Mesenchymal stem cell (in vitro differentiated cells and primary cell): ENCODE measurements around the gene CREB3L4.
A peak's percentile ranks its signal among the peaks of the same experiment; 100 is the strongest.

Experiments
- DNase-seq: peaks from one replicate; pipeline ENCODE4 v3.0.0-alpha.2; 2013
- H2AFZ ChIP-seq: one replicate; pipeline ENCODE4 v1.6.1; 2013; ENCODE audit warnings: low read depth, mild to moderate bottlenecking, control low read depth, inconsistent platforms, low read length, moderate library complexity
- H2AK5ac ChIP-seq: 2 replicates; pipeline ENCODE4 v1.6.1; 2013; ENCODE audit warnings: low read length, moderate library complexity, mild to moderate bottlenecking, inconsistent platforms; ENCODE audit not compliant: severe bottlenecking
- H2BK120ac ChIP-seq: one replicate; pipeline ENCODE4 v1.6.1; 2013; ENCODE audit warnings: low read depth, mild to moderate bottlenecking, inconsistent platforms, low read length, moderate library complexity
- H2BK12ac ChIP-seq, 2 experiments: one replicate each; pipeline ENCODE4 v1.6.1; 2013; ENCODE audit warnings: inconsistent platforms in 2 of 2, low read length in 2 of 2, mild to moderate bottlenecking in 2 of 2, moderate library complexity in 2 of 2, control low read depth in 1 of 2
- H2BK15ac ChIP-seq: one replicate; pipeline ENCODE4 v1.6.1; 2013; ENCODE audit warnings: mild to moderate bottlenecking, low read depth, inconsistent platforms; ENCODE audit not compliant: poor library complexity, severe bottlenecking
- H2BK5ac ChIP-seq: 2 replicates; pipeline ENCODE4 v1.6.1; 2013; ENCODE audit warnings: low read depth, mild to moderate bottlenecking, low read length, control low read depth, inconsistent platforms; ENCODE audit not compliant: poor library complexity, severe bottlenecking
- H3K14ac ChIP-seq, 2 experiments: one replicate each; pipeline ENCODE4 v1.6.1; 2013; ENCODE audit warnings: inconsistent platforms in 2 of 2, low read length in 2 of 2, control low read depth in 1 of 2, mild to moderate bottlenecking in 1 of 2, moderate library complexity in 1 of 2
- H3K18ac ChIP-seq, 2 experiments: one replicate each; pipeline ENCODE4 v1.6.1; 2013; ENCODE audit warnings: inconsistent platforms in 2 of 2, low read length in 2 of 2, control low read depth in 1 of 2, low read depth in 1 of 2, mild to moderate bottlenecking in 1 of 2
- H3K23ac ChIP-seq, 2 experiments: one replicate each; pipeline ENCODE4 v1.6.1; 2013; ENCODE audit warnings: inconsistent platforms in 2 of 2, low read length in 2 of 2, mild to moderate bottlenecking in 2 of 2, moderate library complexity in 2 of 2, control low read depth in 1 of 2
- H3K27ac ChIP-seq: 2 replicates; pipeline ENCODE4 v1.5.1; 2013; ENCODE audit warnings: mild to moderate bottlenecking, moderate library complexity, low read length, control low read depth, inconsistent platforms; ENCODE audit not compliant: poor library complexity, severe bottlenecking
- H3K27me3 ChIP-seq, 2 experiments: 2 replicates each; pipeline versions ENCODE4 v1.6.1 to v1.7.0; 2013; ENCODE audit warnings: low read length in 2 of 2, mild to moderate bottlenecking in 2 of 2, moderate library complexity in 2 of 2, control low read depth in 1 of 2, inconsistent platforms in 1 of 2; ENCODE audit not compliant: control insufficient read depth in 1 of 2, insufficient read depth in 1 of 2
- H3K36me3 ChIP-seq, 2 experiments: 2 replicates each; pipeline versions ENCODE4 v1.6.1 to v1.7.0; 2013; ENCODE audit warnings: low read length in 2 of 2, control low read depth in 1 of 2, inconsistent platforms in 1 of 2, low read depth in 1 of 2, mild to moderate bottlenecking in 1 of 2; ENCODE audit not compliant: insufficient read depth in 2 of 2, control insufficient read depth in 1 of 2
- H3K4ac ChIP-seq, 2 experiments: one replicate each; pipeline ENCODE4 v1.6.1; 2013; ENCODE audit warnings: inconsistent platforms in 2 of 2, low read length in 2 of 2, mild to moderate bottlenecking in 2 of 2, moderate library complexity in 2 of 2, control low read depth in 1 of 2, low read depth in 1 of 2
- H3K4me1 ChIP-seq: 2 replicates; pipeline ENCODE4 v1.6.1; 2013; ENCODE audit warnings: low read depth, low read length, control low read depth; ENCODE audit not compliant: control insufficient read depth, insufficient read depth
- H3K4me2 ChIP-seq: 2 replicates; pipeline ENCODE4 v1.6.1; 2013; ENCODE audit warnings: low read length, mild to moderate bottlenecking, inconsistent platforms; ENCODE audit not compliant: poor library complexity, severe bottlenecking
- H3K4me3 ChIP-seq, 2 experiments: 2 replicates each; pipeline versions ENCODE4 v1.5.1 to v1.7.0; 2013; ENCODE audit warnings: low read length in 2 of 2, mild to moderate bottlenecking in 2 of 2, control low read depth in 1 of 2, low read depth in 1 of 2; ENCODE audit not compliant: insufficient read depth in 1 of 2
- H3K79me1 ChIP-seq: replicated peaks from 2 replicates; pipeline ENCODE4 v1.6.1; 2013; ENCODE audit warnings: mild to moderate bottlenecking, control low read depth, low read length, inconsistent platforms; ENCODE audit not compliant: poor library complexity, severe bottlenecking
- H3K9ac ChIP-seq: 2 replicates; pipeline ENCODE4 v1.7.0; 2013; ENCODE audit warnings: mild to moderate bottlenecking, low read length, moderate library complexity
- H3K9me3 ChIP-seq: 2 replicates; pipeline ENCODE4 v1.7.0; 2013; ENCODE audit warnings: mild to moderate bottlenecking, low read length; ENCODE audit not compliant: control insufficient read depth
- H4K8ac ChIP-seq: one replicate; pipeline ENCODE4 v1.6.1; 2013; ENCODE audit warnings: inconsistent platforms, mild to moderate bottlenecking, low read length, moderate library complexity
- H4K91ac ChIP-seq: one replicate; pipeline ENCODE4 v1.6.1; 2013; ENCODE audit warnings: mild to moderate bottlenecking, low read length, inconsistent platforms
- WGBS: methylation state at CpG from one replicate; pipeline ENCODE4 v1.1.7; 2013; ENCODE audit warnings: mixed read lengths; 5-methylcytosine and 5-hydroxymethylcytosine counted together

Gene CREB3L4

GRCh38 chr1:153929981-153930948, 37.4 kb upstream of the CREB3L4 start:
- H3K23ac ChIP-seq: no peak overlapping the region
- H3K9me3 ChIP-seq: no peaks in the 10 kb centered on the region
- WGBS: 96% methylated on average over 11 of the region's 14 CpGs
- H4K8ac ChIP-seq: peak overlapping the region; percentile 4
- H3K14ac ChIP-seq: no peak overlapping the region
- no peak overlapping the region for H2BK15ac ChIP-seq
- H2BK5ac ChIP-seq: no peak overlapping the region
- no peak overlapping the region for H3K4ac ChIP-seq
- H2AK5ac ChIP-seq: no peak overlapping the region
- H3K9ac ChIP-seq: no peak overlapping the region
- H3K4me3 ChIP-seq: no peak overlapping the region
- no peak overlapping the region for H2BK12ac ChIP-seq
- no peak overlapping the region for H3K18ac ChIP-seq
- peak overlapping the region; percentile 10 for H4K91ac ChIP-seq
- no peak for DNase-seq
- H3K36me3 ChIP-seq: peaks cover 48 to 53% of the 10 kb centered on the region in 2 experiments
- no peak overlapping the region for H2AFZ ChIP-seq
- no peak overlapping the region for H2BK120ac ChIP-seq
- H3K27me3 ChIP-seq: no peaks in the 10 kb centered on the region
- H3K4me2 ChIP-seq: no peak overlapping the region
- H3K4me1 ChIP-seq: no peaks in the 10 kb centered on the region
- H3K79me1 ChIP-seq: peaks cover 5% of the 10 kb centered on the region
- H3K27ac ChIP-seq: no peak overlapping the region

GRCh38 chr1:153932156-153933131, 35.3 kb upstream of the CREB3L4 start:
- no peak overlapping the region for H3K14ac ChIP-seq
- no peak overlapping the region for H3K4me3 ChIP-seq
- no peaks in the 10 kb centered on the region for H3K27me3 ChIP-seq
- H3K23ac ChIP-seq: no peak overlapping the region
- H2AFZ ChIP-seq: no peak overlapping the region
- no peak overlapping the region for H3K18ac ChIP-seq
- no peak overlapping the region for H3K9ac ChIP-seq
- 98% methylated on average over 16 of the region's 18 CpGs for WGBS
- no peak overlapping the region for H2AK5ac ChIP-seq
- no peak overlapping the region for H4K91ac ChIP-seq
- no peak overlapping the region for H2BK120ac ChIP-seq
- no peak for DNase-seq
- no peak overlapping the region for H3K4ac ChIP-seq
- H2BK15ac ChIP-seq: no peak overlapping the region
- no peak overlapping the region for H2BK5ac ChIP-seq
- peaks cover 9% of the 10 kb centered on the region for H3K79me1 ChIP-seq
- H3K36me3 ChIP-seq: peaks cover 69 to 72% of the 10 kb centered on the region in 2 experiments
- H4K8ac ChIP-seq: no peak overlapping the region
- no peak overlapping the region for H3K27ac ChIP-seq
- no peak overlapping the region for H3K4me2 ChIP-seq
- H3K9me3 ChIP-seq: no peaks in the 10 kb centered on the region
- peaks cover 1% of the 10 kb centered on the region for H3K4me1 ChIP-seq
- H2BK12ac ChIP-seq: no peak overlapping the region

GRCh38 chr1:153933430-153933829, 34.3 kb upstream of the CREB3L4 start:
- Histone ChIP-seq H3K36me3 (peaks cover 74 to 77% of the 10 kb centered on the region in 2 experiments), H3K18ac (no peak overlapping the region), H3K14ac (no peak overlapping the region), H3K27ac (no peak overlapping the region), H4K91ac (no peak overlapping the region), H2AFZ (no peak overlapping the region), H2BK15ac (no peak overlapping the region), H3K9ac (no peak overlapping the region), H3K4me2 (no peak overlapping the region), H3K9me3 (no peaks in the 10 kb centered on the region), H2AK5ac (no peak overlapping the region), H2BK12ac (no peak overlapping the region), H3K4ac (no peak overlapping the region), H4K8ac (no peak overlapping the region), H3K4me1 (peaks cover 1% of the 10 kb centered on the region), H2BK120ac (no peak overlapping the region), H2BK5ac (no peak overlapping the region), H3K27me3 (no peaks in the 10 kb centered on the region), H3K23ac (no peak overlapping the region), H3K79me1 (peaks cover 13% of the 10 kb centered on the region), H3K4me3 (no peak overlapping the region)
- no peak for DNase-seq
- WGBS: 96% methylated on average over 11 of the region's 14 CpGs

- WGBS: 97% methylated on average over 10 of the region's 11 CpGs
- no peak overlapping the region for H3K23ac ChIP-seq
- H3K14ac ChIP-seq: no peak overlapping the region
- no peak overlapping the region for H3K9ac ChIP-seq
- H2BK15ac ChIP-seq: no peak overlapping the region
- no peak overlapping the region for H4K91ac ChIP-seq
- no peak for DNase-seq
- peaks cover 13% of the 10 kb centered on the region for H3K79me1 ChIP-seq
- no peak overlapping the region for H2AFZ ChIP-seq
- H3K27ac ChIP-seq: no peak overlapping the region
- H3K4me1 ChIP-seq: peaks cover 1% of the 10 kb centered on the region
- H3K9me3 ChIP-seq: no peaks in the 10 kb centered on the region
- no peak overlapping the region for H3K4me2 ChIP-seq
- no peak overlapping the region for H3K4me3 ChIP-seq
- no peak overlapping the region for H3K18ac ChIP-seq
- no peak overlapping the region for H2BK120ac ChIP-seq
- no peak overlapping the region for H2BK12ac ChIP-seq
- no peaks in the 10 kb centered on the region for H3K27me3 ChIP-seq
- no peak overlapping the region for H4K8ac ChIP-seq
- H2AK5ac ChIP-seq: no peak overlapping the region
- H3K4ac ChIP-seq: no peak overlapping the region
- H3K36me3 ChIP-seq: peaks cover 77 to 78% of the 10 kb centered on the region in 2 experiments
- H2BK5ac ChIP-seq: no peak overlapping the region
These were observed 33.7 kb upstream of the CREB3L4 start for GRCh38 chr1:153933955-153934354.
